ENCODE results near the gene MRPS6. TPM values are rescaled to one million over a fixed set of nuclear protein-coding genes. Genes with fewer than 3 reads are reported as not detected.

The MRPS6 gene
- total RNA-seq, 1 experiment from 2014 or later: 109 TPM

DNA sequence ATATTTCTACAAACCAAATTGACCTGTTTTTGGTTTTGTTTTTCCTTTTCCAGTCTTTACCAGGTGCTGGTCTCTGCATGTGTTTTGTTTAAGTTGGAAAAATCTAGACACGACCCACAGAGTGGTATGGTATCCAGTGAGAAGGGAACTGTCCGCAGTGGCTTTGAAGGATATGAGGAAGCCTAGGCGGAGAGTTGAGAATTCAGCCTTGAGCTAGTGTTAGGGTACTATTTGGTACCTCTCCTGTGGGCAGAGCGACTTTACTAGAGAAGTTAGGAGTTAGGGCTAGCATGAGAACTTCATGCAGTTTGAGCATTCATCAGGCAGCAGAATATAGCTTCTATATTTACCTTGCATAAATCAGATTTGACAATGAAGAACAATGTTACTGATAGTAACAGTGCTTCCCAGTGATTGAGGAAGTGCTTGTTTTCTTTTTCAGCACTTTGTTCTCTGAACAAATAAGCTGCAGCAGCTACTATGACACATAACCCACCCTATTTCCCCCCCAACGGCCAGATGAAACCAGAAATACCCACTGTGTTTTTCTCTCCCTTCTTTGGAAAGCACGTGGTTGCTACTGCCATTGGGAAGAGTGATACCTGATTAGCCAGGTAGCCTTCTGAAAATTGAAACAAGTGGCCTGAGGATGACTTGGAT lies 19.0 kb downstream of the MRPS6 start:
- POLR2A ChIA-PET: interaction anchor here (0.7 kb wide), 1 partner anchor 110 kb away, joined by 4 read pairs; no protein-coding TSS in a partner anchor
- no peak for DNase-seq (ENCODE audit: low read depth, low spot score)
- no peaks in the 10 kb centered on the region for H3K9me3 ChIP-seq (ENCODE audit: control insufficient read depth, insufficient read depth, low read depth, low read length)
- H3K27ac ChIP-seq (ENCODE audit: low read length): no peak overlapping the region
- peaks cover 3% of the 10 kb centered on the region; the same call in 1 of the 2 replicates for H3K36me3 ChIP-seq (ENCODE audit: control insufficient read depth, insufficient read depth, low read length)
- CTCF ChIA-PET: interaction anchor here (1.0 kb wide), 1 partner anchor 168 kb away, joined by 4 read pairs; no protein-coding TSS in a partner anchor
- intact Hi-C loops (cut with micrococcal nuclease; ENCODE audit: unreplicated experiment) (no loop called here), in situ Hi-C loops (cut with HindIII; ENCODE audit: low pct_unique_long_range_greater_than_20kb, low sequenced_read_pairs) (no loop called here)
- H3K4me3 ChIP-seq (ENCODE audit: low read depth in 2 of 2, low read length in 2 of 2): no peak overlapping the region
- peaks cover 50% of the 10 kb centered on the region for H3K4me1 ChIP-seq (ENCODE audit: control insufficient read depth, insufficient read depth, low read length)
- H3K27me3 ChIP-seq (ENCODE audit: control insufficient read depth, insufficient read depth, low read length): no peaks in the 10 kb centered on the region
- no TSS peak for BruUV-seq (replicated peaks)
- ATAC-seq: peak; percentile 40; the same call in 1 of the 2 replicates
- TF ChIP-seq TCF7L2 (IDR thresholded peaks at IDR 0.05; ENCODE audit: low read depth, low read length) (no peak), POLR2AphosphoS5 (IDR thresholded peaks at IDR 0.05; ENCODE audit: low read depth, low read length) (no peak)

GRCh38 chr21:34093083-34093482 lies 19.7 kb downstream of the MRPS6 start:
- H3K27me3 ChIP-seq (ENCODE audit: control insufficient read depth, insufficient read depth, low read length): no peaks in the 10 kb centered on the region
- H3K9me3 ChIP-seq (ENCODE audit: control insufficient read depth, insufficient read depth, low read depth, low read length): no peaks in the 10 kb centered on the region
- no peak for DNase-seq (ENCODE audit: low read depth, low spot score)
- ChIA-PET CTCF (no interaction called here), POLR2A (no interaction called here)
- H3K4me3 ChIP-seq (ENCODE audit: low read depth in 2 of 2, low read length in 2 of 2): no peak overlapping the region
- intact Hi-C loops (cut with micrococcal nuclease; ENCODE audit: unreplicated experiment) (no loop called here), in situ Hi-C loops (cut with HindIII; ENCODE audit: low pct_unique_long_range_greater_than_20kb, low sequenced_read_pairs) (no loop called here)
- no peak for ATAC-seq
- H3K36me3 ChIP-seq (ENCODE audit: control insufficient read depth, insufficient read depth, low read length): peaks cover 3% of the 10 kb centered on the region; the same call in 1 of the 2 replicates
- H3K4me1 ChIP-seq (ENCODE audit: control insufficient read depth, insufficient read depth, low read length): peaks cover 44% of the 10 kb centered on the region
- no peak overlapping the region for H3K27ac ChIP-seq (ENCODE audit: low read length)
- no TSS peak for BruUV-seq (replicated peaks)
- TF ChIP-seq POLR2AphosphoS5 (IDR thresholded peaks at IDR 0.05; ENCODE audit: low read depth, low read length): no peak
- TF ChIP-seq, protein P1, sequence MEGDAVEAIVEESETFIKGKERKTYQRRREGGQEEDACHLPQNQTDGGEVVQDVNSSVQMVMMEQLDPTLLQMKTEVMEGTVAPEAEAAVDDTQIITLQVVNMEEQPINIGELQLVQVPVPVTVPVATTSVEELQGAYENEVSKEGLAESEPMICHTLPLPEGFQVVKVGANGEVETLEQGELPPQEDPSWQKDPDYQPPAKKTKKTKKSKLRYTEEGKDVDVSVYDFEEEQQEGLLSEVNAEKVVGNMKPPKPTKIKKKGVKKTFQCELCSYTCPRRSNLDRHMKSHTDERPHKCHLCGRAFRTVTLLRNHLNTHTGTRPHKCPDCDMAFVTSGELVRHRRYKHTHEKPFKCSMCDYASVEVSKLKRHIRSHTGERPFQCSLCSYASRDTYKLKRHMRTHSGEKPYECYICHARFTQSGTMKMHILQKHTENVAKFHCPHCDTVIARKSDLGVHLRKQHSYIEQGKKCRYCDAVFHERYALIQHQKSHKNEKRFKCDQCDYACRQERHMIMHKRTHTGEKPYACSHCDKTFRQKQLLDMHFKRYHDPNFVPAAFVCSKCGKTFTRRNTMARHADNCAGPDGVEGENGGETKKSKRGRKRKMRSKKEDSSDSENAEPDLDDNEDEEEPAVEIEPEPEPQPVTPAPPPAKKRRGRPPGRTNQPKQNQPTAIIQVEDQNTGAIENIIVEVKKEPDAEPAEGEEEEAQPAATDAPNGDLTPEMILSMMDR (IDR thresholded peaks at IDR 0.05): no peak
- TF ChIP-seq, protein P2, sequence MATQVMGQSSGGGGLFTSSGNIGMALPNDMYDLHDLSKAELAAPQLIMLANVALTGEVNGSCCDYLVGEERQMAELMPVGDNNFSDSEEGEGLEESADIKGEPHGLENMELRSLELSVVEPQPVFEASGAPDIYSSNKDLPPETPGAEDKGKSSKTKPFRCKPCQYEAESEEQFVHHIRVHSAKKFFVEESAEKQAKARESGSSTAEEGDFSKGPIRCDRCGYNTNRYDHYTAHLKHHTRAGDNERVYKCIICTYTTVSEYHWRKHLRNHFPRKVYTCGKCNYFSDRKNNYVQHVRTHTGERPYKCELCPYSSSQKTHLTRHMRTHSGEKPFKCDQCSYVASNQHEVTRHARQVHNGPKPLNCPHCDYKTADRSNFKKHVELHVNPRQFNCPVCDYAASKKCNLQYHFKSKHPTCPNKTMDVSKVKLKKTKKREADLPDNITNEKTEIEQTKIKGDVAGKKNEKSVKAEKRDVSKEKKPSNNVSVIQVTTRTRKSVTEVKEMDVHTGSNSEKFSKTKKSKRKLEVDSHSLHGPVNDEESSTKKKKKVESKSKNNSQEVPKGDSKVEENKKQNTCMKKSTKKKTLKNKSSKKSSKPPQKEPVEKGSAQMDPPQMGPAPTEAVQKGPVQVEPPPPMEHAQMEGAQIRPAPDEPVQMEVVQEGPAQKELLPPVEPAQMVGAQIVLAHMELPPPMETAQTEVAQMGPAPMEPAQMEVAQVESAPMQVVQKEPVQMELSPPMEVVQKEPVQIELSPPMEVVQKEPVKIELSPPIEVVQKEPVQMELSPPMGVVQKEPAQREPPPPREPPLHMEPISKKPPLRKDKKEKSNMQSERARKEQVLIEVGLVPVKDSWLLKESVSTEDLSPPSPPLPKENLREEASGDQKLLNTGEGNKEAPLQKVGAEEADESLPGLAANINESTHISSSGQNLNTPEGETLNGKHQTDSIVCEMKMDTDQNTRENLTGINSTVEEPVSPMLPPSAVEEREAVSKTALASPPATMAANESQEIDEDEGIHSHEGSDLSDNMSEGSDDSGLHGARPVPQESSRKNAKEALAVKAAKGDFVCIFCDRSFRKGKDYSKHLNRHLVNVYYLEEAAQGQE (IDR thresholded peaks at IDR 0.05; ENCODE audit: insufficient read depth in 1 of 2, low read depth in 2 of 2, low read length in 1 of 2): no peak
- no peak for TF ChIP-seq SIN3A (IDR thresholded peaks at IDR 0.05; ENCODE audit: borderline replicate concordance, insufficient read depth, low read depth, low read length)
- TF ChIP-seq TCF7L2 (IDR thresholded peaks at IDR 0.05; ENCODE audit: low read depth, low read length): no peak

- intact Hi-C loops (cut with micrococcal nuclease; ENCODE audit: unreplicated experiment): no loop called here
- POLR2A ChIA-PET: no interaction called here
- ATAC-seq: no peak
- CTCF ChIA-PET: no interaction called here
- Histone ChIP-seq H3K27ac (ENCODE audit: low read length) (no peak overlapping the region), H3K4me1 (ENCODE audit: control insufficient read depth, insufficient read depth, low read length) (peaks cover 32% of the 10 kb centered on the region), H3K9me3 (ENCODE audit: control insufficient read depth, insufficient read depth, low read depth, low read length) (no peaks in the 10 kb centered on the region), H3K4me3 (ENCODE audit: low read depth in 2 of 2, low read length in 2 of 2) (no peak overlapping the region), H3K36me3 (ENCODE audit: control insufficient read depth, insufficient read depth, low read length) (peaks cover 6% of the 10 kb centered on the region; the same call in 1 of the 2 replicates), H3K27me3 (ENCODE audit: control insufficient read depth, insufficient read depth, low read length) (no peaks in the 10 kb centered on the region)
- TF ChIP-seq TCF7L2 (IDR thresholded peaks at IDR 0.05; ENCODE audit: low read depth, low read length) (no peak), POLR2AphosphoS5 (IDR thresholded peaks at IDR 0.05; ENCODE audit: low read depth, low read length) (no peak), SIN3A (IDR thresholded peaks at IDR 0.05; ENCODE audit: borderline replicate concordance, insufficient read depth, low read depth, low read length) (no peak)
- TF ChIP-seq, protein P2 (IDR thresholded peaks at IDR 0.05; ENCODE audit: insufficient read depth in 1 of 2, low read depth in 2 of 2, low read length in 1 of 2): no peak
- TF ChIP-seq, protein P1 (IDR thresholded peaks at IDR 0.05): no peak
- DNase-seq (ENCODE audit: low read depth, low spot score): no peak
- in situ Hi-C loops (cut with HindIII; ENCODE audit: low pct_unique_long_range_greater_than_20kb, low sequenced_read_pairs): no loop called here
- no TSS peak for BruUV-seq (replicated peaks)
These were observed 21.6 kb downstream of the MRPS6 start for GRCh38 chr21:34094949-34095348.
